NCI-H2107 treated with DMSO at 0.1 percent for 48 hours (cell line): ENCODE data around the gene TK1.
"Not testable (repeated sequence)": the region's sequence is repeated elsewhere in the genome, so short reads cannot be mapped to it uniquely, and the experiment has no call there.

ENCODE experiments used
- DNase-seq: peaks from one replicate; lab custom pipeline; 2025; ENCODE audit not compliant: unreplicated experiment; lab: John Stamatoyannopoulos, UW

The TK1 gene

DNA sequence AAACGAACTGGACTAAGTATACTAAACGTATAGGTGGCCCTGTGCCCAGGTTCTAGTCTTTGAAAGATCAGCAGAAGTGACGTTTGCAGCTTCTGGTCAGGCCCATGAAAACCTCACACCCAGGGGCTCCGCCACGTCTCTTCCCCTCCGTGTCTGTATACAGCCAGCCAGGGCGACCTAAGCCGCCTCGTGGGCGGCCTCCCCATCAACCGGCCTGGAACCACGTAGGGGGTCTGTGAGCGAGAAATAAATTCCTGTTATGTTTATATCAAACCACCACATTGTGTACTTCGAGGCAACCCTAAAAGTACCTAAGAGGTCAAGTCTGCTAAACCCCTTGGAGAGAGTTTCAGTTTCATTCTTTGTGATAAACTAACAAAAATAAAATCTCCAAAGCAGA is 6.8 kb downstream of the TK1 start:
- DNase-seq: no peak

- DNase-seq: no peak
Observed at GRCh38 chr17:78179372-78179771, 7.5 kb downstream of the TK1 start.

GRCh38 chr17:78176548-78177025 is 10.3 kb downstream of the TK1 start:
- no peak for DNase-seq

GRCh38 chr17:78175643-78175981 is 11.2 kb downstream of the TK1 start:
- no peak for DNase-seq

GRCh38 chr17:78174870-78175642 is 11.8 kb downstream of the TK1 start:
- DNase-seq: no peak

DNA sequence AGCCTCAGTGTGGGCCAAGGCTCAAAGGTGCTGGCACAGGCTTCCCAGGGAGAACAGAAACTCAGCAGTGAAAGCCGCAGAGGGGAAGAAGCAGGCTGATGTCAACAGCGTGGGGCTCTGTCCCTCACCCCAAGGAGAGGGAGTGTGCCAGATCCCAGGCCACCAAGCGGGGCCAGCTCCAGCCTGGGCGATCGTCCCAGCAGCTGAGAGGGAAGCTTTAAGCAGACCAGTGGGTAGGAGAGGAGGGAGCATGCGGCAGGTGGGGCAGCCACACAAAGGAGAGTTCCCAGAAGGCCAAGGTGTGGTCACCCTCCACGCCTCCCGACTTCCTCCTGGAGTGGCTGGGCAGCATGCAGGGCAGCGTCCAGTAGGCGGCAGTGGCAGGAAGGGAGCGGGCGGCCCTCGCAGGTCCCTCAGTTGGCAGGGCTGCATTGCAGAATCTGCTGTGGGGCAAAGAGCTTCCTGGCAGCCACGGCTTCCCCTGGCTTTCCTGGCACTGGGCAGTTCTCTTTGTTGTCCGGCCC is 12.4 kb downstream of the TK1 start:
- DNase-seq: no peak

GRCh38 chr17:78173097-78173715 is 13.6 kb downstream of the TK1 start:
- no peak for DNase-seq

- no peak for DNase-seq
Observed at GRCh38 chr17:78172249-78173051, 14.4 kb downstream of the TK1 start.

GRCh38 chr17:78171591-78172248 is 15.1 kb downstream of the TK1 start:
- not testable (repeated sequence) for DNase-seq

DNA sequence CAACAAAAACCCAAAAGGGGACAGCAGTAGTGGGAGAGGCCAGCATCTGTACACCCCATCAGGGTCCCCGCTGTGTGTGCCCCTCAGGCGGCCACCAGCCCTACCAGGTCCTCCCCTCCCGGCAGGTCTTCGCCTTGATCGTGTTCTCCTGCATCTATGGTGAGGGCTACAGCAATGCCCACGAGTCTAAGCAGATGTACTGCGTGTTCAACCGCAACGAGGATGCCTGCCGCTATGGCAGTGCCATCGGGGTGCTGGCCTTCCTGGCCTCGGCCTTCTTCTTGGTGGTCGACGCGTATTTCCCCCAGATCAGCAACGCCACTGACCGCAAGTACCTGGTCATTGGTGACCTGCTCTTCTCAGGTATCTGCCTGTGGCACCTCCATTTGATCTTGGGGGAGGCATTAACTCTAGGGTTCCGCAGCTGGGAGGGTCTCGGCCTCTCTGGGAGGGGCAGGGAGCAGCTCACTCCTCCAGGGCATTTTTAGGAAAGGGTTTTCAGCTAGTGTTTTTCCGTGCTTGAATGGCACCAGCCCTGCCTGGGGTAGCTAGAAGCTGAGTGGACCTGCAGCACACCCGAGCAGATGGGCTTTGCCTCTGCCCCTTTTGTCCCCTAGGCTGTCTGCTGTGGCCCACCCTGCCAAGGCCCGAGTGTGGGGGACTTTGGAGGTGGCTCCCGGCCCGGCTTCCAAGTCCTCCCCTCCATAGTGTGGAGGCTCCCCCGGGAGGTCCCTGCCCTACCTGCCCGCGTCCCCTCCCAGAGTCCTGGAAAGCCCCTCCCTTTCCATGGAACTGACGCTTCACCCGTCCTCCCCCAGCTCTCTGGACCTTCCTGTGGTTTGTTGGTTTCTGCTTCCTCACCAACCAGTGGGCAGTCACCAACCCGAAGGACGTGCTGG is 15.9 kb downstream of the TK1 start:
- DNase-seq: no peak

DNA sequence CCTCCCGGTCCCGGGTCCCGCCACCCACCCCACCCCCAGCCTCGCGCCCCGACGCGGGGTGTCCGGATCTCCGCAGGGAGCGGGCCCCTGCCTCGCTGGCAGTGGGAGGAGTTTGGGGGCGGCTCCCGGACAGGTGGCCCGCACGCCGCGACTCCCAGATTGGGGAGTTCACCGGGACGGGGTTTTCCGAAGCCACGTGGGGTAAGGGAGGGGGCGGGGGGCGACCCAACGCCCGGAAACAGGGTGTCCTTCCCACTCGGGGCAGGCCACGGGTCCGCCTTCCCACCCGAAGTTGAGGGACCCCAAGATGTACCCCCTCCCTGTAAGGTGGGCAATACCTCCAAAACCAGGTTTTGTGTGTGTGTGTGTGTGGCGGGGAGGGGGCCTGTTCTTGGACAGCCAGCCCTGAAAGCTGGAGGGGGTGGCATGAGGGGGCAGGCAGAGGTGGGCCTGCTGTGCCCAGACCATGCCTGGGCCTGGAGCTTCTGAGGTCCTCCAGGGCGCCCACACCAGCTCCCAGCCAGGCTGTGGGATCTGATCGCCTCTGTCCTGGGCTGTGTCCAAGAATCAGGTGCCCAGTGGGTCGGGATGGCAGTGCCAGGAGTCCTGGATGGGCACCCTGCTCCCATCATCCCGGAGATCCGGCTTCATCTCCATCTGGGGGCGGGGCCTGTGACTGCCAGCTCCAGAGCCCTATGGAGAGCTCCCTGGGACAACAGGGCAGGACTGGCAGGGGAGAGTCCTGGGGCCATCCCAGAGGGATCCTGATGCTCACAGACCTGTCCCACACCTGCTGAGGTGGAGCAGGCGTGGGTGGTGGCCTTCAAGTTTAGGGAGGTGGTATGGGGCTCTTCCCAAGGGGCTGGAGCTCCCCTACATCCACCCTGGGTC is 17.7 kb downstream of the TK1 start:
- no peak for DNase-seq

- DNase-seq: peak; percentile 57
Observed at GRCh38 chr17:78168242-78168902, 18.5 kb downstream of the TK1 start, which contains the start of gene SYNGR2. SYNGR2 (plus strand) TSS chr17:78168581; CDS start chr17:78168617, 36 bp downstream.

GRCh38 chr17:78166416-78166815 is 20.4 kb downstream of the TK1 start:
- peak; percentile 63 for DNase-seq

GRCh38 chr17:78164748-78165607 is 21.9 kb downstream of the TK1 start:
- no peak for DNase-seq

DNA sequence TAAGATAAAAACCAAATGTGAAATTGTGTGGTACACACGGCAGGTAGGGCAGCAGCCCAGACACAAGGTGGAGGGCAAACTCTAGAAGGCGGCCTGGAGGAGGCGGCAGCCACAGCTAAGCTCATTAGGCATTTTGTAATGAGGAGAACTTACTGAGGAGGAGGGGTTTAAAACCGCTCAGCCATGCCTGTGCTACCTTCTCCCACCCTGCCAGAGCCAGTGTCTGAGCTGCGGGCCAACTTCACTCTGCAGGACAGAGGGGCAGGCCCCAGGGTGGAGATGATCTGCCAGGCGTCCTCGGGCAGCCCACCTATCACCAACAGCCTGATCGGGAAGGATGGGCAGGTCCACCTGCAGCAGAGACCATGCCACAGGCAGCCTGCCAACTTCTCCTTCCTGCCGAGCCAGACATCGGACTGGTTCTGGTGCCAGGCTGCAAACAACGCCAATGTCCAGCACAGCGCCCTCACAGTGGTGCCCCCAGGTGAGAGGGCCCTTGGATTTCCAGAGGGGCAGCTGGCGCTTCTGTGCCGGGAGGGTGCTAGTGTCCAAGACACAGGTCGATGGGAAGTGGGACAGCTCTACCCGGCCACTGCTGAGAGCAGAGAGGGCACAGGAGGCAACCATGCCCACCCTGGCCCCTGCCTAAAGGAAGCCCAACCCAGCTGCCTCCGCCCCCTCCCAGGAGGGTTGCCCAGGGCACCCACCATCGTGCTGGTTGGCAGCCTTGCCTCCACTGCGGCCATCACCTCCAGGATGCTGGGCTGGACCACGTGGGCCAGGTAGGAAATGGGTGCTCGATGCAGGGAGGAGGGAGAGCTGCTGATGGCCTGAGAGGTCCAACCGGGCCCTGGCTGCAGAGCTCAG is 22.7 kb downstream of the TK1 start:
- DNase-seq: no peak

DNA sequence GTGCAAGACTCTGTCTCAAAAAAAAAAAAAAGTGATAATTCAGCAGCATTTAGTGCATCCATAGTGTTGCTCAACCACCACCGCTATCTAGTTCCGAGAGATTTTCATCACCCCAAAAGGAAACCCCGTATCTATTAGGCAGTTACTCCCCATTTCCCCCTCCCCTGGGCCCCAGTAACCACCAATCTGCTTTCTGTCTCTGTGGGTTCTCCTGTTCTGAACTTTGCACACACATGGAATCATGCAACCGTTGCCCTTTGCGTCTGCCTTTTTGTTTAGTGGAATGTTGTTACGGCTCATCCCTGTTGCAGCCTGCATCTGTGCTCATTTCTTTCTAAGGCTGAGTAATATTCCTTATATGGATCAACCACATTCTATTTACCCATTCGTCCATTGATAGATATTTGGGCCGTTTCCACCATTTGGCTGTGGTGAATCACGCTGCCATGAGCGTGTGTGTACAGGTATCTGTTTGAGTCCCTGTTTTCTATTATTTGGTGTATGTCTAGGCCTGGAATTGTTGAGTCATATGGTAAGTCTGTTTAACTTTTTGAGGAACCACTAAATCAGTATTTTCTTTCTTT is 27.2 kb downstream of the TK1 start:
- DNase-seq: no peak
